Activated CD8-positive, alpha-beta memory T cell treated with anti-CD3 and anti-CD28 coated beads for 4 hours (primary cell): ENCODE measurements around the gene TREX2.

Experiments
- DNase-seq, 2 donors: peaks; one replicate each; pipeline ENCODE4 v3.0.0-alpha.2; 2020; ENCODE audit warnings: low read depth in 2 of 2

The TREX2 gene

GRCh38 chrX:153456161-153456560 is 10.3 kb upstream of the TREX2 start:
- no peak for DNase-seq

GRCh38 chrX:153455571-153455970 is 9.7 kb upstream of the TREX2 start:
- DNase-seq = no peak

GRCh38 chrX:153454901-153455550 is 9.2 kb upstream of the TREX2 start:
- no peak for DNase-seq

- DNase-seq = no peak
Measured at GRCh38 chrX:153450949-153451277, 5.1 kb upstream of the TREX2 start.

GRCh38 chrX:153450114-153450948 is 4.5 kb upstream of the TREX2 start:
- DNase-seq = no peak

- DNase-seq = no peak
Measured at GRCh38 chrX:153449368-153450113, 3.7 kb upstream of the TREX2 start.

- no peak for DNase-seq
Measured at GRCh38 chrX:153448556-153449367, 2.9 kb upstream of the TREX2 start.

- DNase-seq = no peak
Measured at GRCh38 chrX:153447581-153447960, 1.7 kb upstream of the TREX2 start.

GRCh38 chrX:153446950-153447580 is 1.2 kb upstream of the TREX2 start:
- DNase-seq = no peak

GRCh38 chrX:153446636-153446936 is 730 bp upstream of the TREX2 start:
- no peak for DNase-seq

GRCh38 chrX:153445106-153445855 is 575 bp downstream of the TREX2 start:
- no peak for DNase-seq

- no peak for DNase-seq
Measured at GRCh38 chrX:153444333-153445011, 1.4 kb downstream of the TREX2 start.

GRCh38 chrX:153443476-153444332 is 2.2 kb downstream of the TREX2 start:
- no peak for DNase-seq

GRCh38 chrX:153442463-153442862 is 3.4 kb downstream of the TREX2 start:
- no peak for DNase-seq

- no peak for DNase-seq
Measured at GRCh38 chrX:153441981-153442380, 3.9 kb downstream of the TREX2 start.

- DNase-seq = no peak
Measured at GRCh38 chrX:153441296-153441695, 4.6 kb downstream of the TREX2 start.

- DNase-seq = no peak
Measured at GRCh38 chrX:153440556-153441135, 5.2 kb downstream of the TREX2 start.

GRCh38 chrX:153439977-153440376 is 5.9 kb downstream of the TREX2 start:
- DNase-seq = no peak

GRCh38 chrX:153438532-153438931 is 7.3 kb downstream of the TREX2 start:
- no peak for DNase-seq
